HCT116 (cell line): ENCODE measurements around the gene PREX1. TPM values are rescaled to one million over a fixed set of nuclear protein-coding genes. Genes with fewer than 3 reads are reported as not detected.

Source experiments
- ATAC-seq: fragments of 200-7000 bp; cut with Tn5 transposase; 2 replicates; pipeline ENCODE4 v1.9.1; 2020; ENCODE audit warnings: mild to moderate bottlenecking, moderate library complexity
- BruUV-seq: library from RNA; stranded (reverse); fragments of 400-500 nt; replicated peaks from 2 replicates; lab custom pipeline; 2021; lab: Mats Ljungman, UMichigan
- CTCF ChIA-PET: fragments of 300-600 bp; sonication (Branson Sonifier 250); formaldehyde crosslinking; loops from one replicate; lab custom pipeline; 2021; ENCODE audit warnings: antibody characterized with exemption; lab: Charles Lee
- POLR2A ChIA-PET: fragments of 300-600, 350-600 bp; sonication (Branson Sonifier 250); formaldehyde crosslinking; loops from one replicate; lab custom pipeline; 2021; ENCODE audit warnings: antibody characterized with exemption; lab: Charles Lee
- RAD21 ChIA-PET, 2 experiments: fragments of 300-600 bp; sonication (Branson Sonifier 250); formaldehyde crosslinking; loops; one replicate each; lab custom pipeline; 2023; ENCODE audit warnings: low total read pairs in 2 of 2; ENCODE audit not compliant: uncharacterized antibody in 2 of 2, unreplicated experiment in 2 of 2, low non-redundant PET in 1 of 2; lab: Charles Lee
- DNase-seq: peaks from one replicate; pipeline ENCODE4 v3.0.0-alpha.2; 2010; ENCODE audit warnings: low read depth, low spot score
- H2AFZ ChIP-seq: fragments of 200-600 bp; shearing (Covaris generic), sonication (generic); 2 replicates; pipeline ENCODE4 v1.6.1; 2017; ENCODE audit warnings: low read depth, mixed run types, mixed read lengths, antibody characterized with exemption, low read length; ENCODE audit not compliant: poor library complexity, severe bottlenecking
- H3K27ac ChIP-seq: 2 replicates; pipeline ENCODE4 v1.5.1; 2012; ENCODE audit warnings: low read depth, low read length
- H3K27me3 ChIP-seq: fragments of 200-600 bp; sonication (generic); 2 replicates; pipeline ENCODE4 v1.6.1; 2016; ENCODE audit warnings: mixed run types, low read length, mixed read lengths; ENCODE audit not compliant: insufficient read depth
- H3K36me3 ChIP-seq, 2 experiments: fragments of 200-500 bp in 1 of 2; fragments of 200-600 bp in 1 of 2; sonication (Bioruptor generic) in 1 of 2; sonication (generic) in 1 of 2; 2 replicates each; pipeline versions ENCODE4 v1.5.1 to v1.6.1; 2014 to 2016; ENCODE audit warnings: low read length in 2 of 2, inconsistent platforms in 1 of 2, mixed read lengths in 1 of 2, mixed run types in 1 of 2; ENCODE audit not compliant: insufficient read depth in 2 of 2, control insufficient read depth in 1 of 2
- H3K4me1 ChIP-seq, 2 experiments: fragments of 200-600 bp in 1 of 2; sonication (generic) in 1 of 2; 2 replicates each; pipeline versions ENCODE4 v1.5.1 to v1.6.1; 2012 to 2017; ENCODE audit warnings: low read length in 2 of 2, inconsistent platforms in 1 of 2, mild to moderate bottlenecking in 1 of 2, mixed read lengths in 1 of 2, mixed run types in 1 of 2, moderate library complexity in 1 of 2; ENCODE audit not compliant: insufficient read depth in 2 of 2, control insufficient read depth in 1 of 2
- H3K4me2 ChIP-seq: fragments of 200-600 bp; sonication (generic); 2 replicates; pipeline ENCODE4 v1.6.1; 2017; ENCODE audit warnings: mixed run types, low read length, mixed read lengths
- H3K4me3 ChIP-seq, 2 experiments: fragments of 200-600 bp in 1 of 2; sonication (generic) in 1 of 2; replicated peaks in 1 of 2; 2 replicates each; pipeline ENCODE4 v1.5.1; 2011 to 2016; ENCODE audit warnings: low read length in 2 of 2, control low read depth in 1 of 2, low read depth in 1 of 2, mild to moderate bottlenecking in 1 of 2, mixed read lengths in 1 of 2, mixed run types in 1 of 2
- H3K79me2 ChIP-seq: fragments of 200-600 bp; sonication (generic); 2 replicates; pipeline ENCODE4 v1.6.1; 2017; ENCODE audit warnings: mild to moderate bottlenecking, mixed run types, low read length, moderate library complexity, mixed read lengths; ENCODE audit not compliant: insufficient read depth
- H3K9ac ChIP-seq: fragments of 200-600 bp; sonication (generic); 2 replicates; pipeline ENCODE4 v1.6.1; 2016; ENCODE audit warnings: low read length, mixed read lengths
- H3K9me2 ChIP-seq: fragments of 200-600 bp; sonication (generic), shearing (Covaris generic); 2 replicates; pipeline ENCODE4 v1.6.1; 2017; ENCODE audit warnings: mixed run types, mild to moderate bottlenecking, moderate library complexity; ENCODE audit not compliant: insufficient read depth
- H3K9me3 ChIP-seq, 2 experiments: fragments of 200-500 bp in 1 of 2; fragments of 200-600 bp in 1 of 2; sonication (Bioruptor generic) in 1 of 2; sonication (generic) in 1 of 2; 2 replicates each; pipeline ENCODE4 v1.6.1; 2014 to 2017; ENCODE audit warnings: low read length in 2 of 2, mixed read lengths in 2 of 2, inconsistent platforms in 1 of 2, low read depth in 1 of 2, mild to moderate bottlenecking in 1 of 2, mixed run types in 1 of 2, moderate library complexity in 1 of 2; ENCODE audit not compliant: control insufficient read depth in 1 of 2, insufficient read depth in 1 of 2
- H4K20me1 ChIP-seq: fragments of 200-600 bp; sonication (generic), shearing (Covaris generic); 2 replicates; pipeline ENCODE4 v1.6.1; 2017; ENCODE audit warnings: mixed run types, mild to moderate bottlenecking, moderate library complexity; ENCODE audit not compliant: insufficient read depth
- ATF3 ChIP-seq: IDR thresholded peaks from 2 replicates; pipeline ENCODE4 v1.6.1; 2012
- CBX3 ChIP-seq: IDR thresholded peaks from 2 replicates; pipeline ENCODE4 v1.6.1; 2012; ENCODE audit warnings: low read depth
- CEBPB ChIP-seq: IDR thresholded peaks from 2 replicates; pipeline ENCODE4 v1.6.1; 2012; ENCODE audit warnings: low read depth
- ELF1 ChIP-seq: IDR thresholded peaks from 2 replicates; pipeline ENCODE4 v1.6.1; 2012; ENCODE audit warnings: low read depth, borderline replicate concordance
- EZH2 ChIP-seq: fragments of 200-600 bp; sonication (generic); IDR thresholded peaks from 2 replicates; pipeline ENCODE4 v1.6.1; 2017; ENCODE audit warnings: antibody characterized with exemption, mixed run types
- EZH2phosphoT487 ChIP-seq: fragments of 200-600 bp; IDR thresholded peaks from 2 replicates; pipeline ENCODE4 v1.6.1; 2018; ENCODE audit warnings: antibody characterized with exemption, borderline replicate concordance
- FOSL1 ChIP-seq: IDR thresholded peaks from 2 replicates; pipeline ENCODE4 v1.6.1; 2012; ENCODE audit warnings: low read depth
- POLR2A ChIP-seq: IDR thresholded peaks from 2 replicates; pipeline ENCODE4 v1.7.0; 2011; ENCODE audit warnings: borderline replicate concordance; ENCODE audit not compliant: insufficient read depth, insufficient read length; ENCODE audit errors: extremely low read depth
- RAD21 ChIP-seq: IDR thresholded peaks from 2 replicates; pipeline ENCODE4 v1.6.1; 2012; ENCODE audit warnings: low read depth, mild to moderate bottlenecking
- SP1 ChIP-seq: IDR thresholded peaks from 2 replicates; pipeline ENCODE4 v1.6.1; 2012; ENCODE audit warnings: low read depth
- TCF7L2 ChIP-seq: IDR thresholded peaks from 2 replicates; pipeline ENCODE4 v1.7.0; 2011; ENCODE audit warnings: borderline replicate concordance, inconsistent platforms; ENCODE audit not compliant: insufficient read depth, insufficient read length; ENCODE audit errors: extremely low read depth
- ZFX ChIP-seq: fragments of 450-650 bp; IDR thresholded peaks from 2 replicates; pipeline ENCODE4 v1.6.1; 2017
- ZNF274 ChIP-seq: fragments of 200-500 bp; sonication (Bioruptor generic); IDR thresholded peaks from 2 replicates; pipeline ENCODE4 v1.6.1; 2014; ENCODE audit warnings: mild to moderate bottlenecking, low read depth, low read length, inconsistent platforms
- intact Hi-C: fragments of 100-400 bp; cut with micrococcal nuclease; formaldehyde crosslinking; loops from 2 replicates; pipeline ENCODE4 v1.10.0; 2022
- total RNA-seq: library from RNA; stranded (reverse); gene quantifications from one replicate; pipeline ENCODE4 v1.2.1, GENCODE V29; 2021; ENCODE audit not compliant: unreplicated experiment
- TF ChIP-seq, protein P1 (sequence below): IDR thresholded peaks from 2 replicates; pipeline ENCODE4 v1.6.1; 2012; ENCODE audit warnings: low read depth
- TF ChIP-seq, protein P2 (sequence below): IDR thresholded peaks from 2 replicates; pipeline ENCODE4 v1.6.1; 2012

Gene PREX1
- total RNA-seq, 1 experiment from 2014 or later: 6.1 TPM

DNA sequence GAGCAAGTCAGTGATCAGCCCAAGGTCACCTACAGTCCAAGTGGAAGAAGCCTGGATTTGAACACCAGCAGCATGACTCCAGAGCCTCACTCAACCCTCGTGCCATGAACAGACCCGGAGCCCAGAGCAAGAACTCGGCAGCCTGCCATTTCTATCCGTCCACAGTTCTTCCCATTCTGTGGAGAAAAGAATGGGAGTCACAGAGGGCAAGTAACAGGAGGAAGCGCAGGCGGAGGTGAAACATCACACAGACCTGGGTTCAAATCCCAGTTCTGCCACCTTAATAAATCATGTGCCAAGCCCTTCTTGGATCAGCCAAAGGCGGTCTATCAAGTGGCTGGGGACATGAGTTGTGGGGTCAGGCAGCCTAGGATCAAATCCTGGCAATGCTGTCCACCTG is 4.3 kb downstream of the PREX1 start:
- ATAC-seq: no peak
- Histone ChIP-seq H3K9me2 (no peaks in the 10 kb centered on the region), H3K4me2 (no peak overlapping the region), H2AFZ (no peak overlapping the region), H4K20me1 (no peaks in the 10 kb centered on the region)
- RAD21 ChIA-PET: no interaction called here
- TF ChIP-seq, protein P1, sequence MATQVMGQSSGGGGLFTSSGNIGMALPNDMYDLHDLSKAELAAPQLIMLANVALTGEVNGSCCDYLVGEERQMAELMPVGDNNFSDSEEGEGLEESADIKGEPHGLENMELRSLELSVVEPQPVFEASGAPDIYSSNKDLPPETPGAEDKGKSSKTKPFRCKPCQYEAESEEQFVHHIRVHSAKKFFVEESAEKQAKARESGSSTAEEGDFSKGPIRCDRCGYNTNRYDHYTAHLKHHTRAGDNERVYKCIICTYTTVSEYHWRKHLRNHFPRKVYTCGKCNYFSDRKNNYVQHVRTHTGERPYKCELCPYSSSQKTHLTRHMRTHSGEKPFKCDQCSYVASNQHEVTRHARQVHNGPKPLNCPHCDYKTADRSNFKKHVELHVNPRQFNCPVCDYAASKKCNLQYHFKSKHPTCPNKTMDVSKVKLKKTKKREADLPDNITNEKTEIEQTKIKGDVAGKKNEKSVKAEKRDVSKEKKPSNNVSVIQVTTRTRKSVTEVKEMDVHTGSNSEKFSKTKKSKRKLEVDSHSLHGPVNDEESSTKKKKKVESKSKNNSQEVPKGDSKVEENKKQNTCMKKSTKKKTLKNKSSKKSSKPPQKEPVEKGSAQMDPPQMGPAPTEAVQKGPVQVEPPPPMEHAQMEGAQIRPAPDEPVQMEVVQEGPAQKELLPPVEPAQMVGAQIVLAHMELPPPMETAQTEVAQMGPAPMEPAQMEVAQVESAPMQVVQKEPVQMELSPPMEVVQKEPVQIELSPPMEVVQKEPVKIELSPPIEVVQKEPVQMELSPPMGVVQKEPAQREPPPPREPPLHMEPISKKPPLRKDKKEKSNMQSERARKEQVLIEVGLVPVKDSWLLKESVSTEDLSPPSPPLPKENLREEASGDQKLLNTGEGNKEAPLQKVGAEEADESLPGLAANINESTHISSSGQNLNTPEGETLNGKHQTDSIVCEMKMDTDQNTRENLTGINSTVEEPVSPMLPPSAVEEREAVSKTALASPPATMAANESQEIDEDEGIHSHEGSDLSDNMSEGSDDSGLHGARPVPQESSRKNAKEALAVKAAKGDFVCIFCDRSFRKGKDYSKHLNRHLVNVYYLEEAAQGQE: no peak
- no peak for TF ChIP-seq TCF7L2
- no peak for TF ChIP-seq ZFX
- TF ChIP-seq, all 23 proteins: peak for 0
- H3K27me3 ChIP-seq: no peaks in the 10 kb centered on the region
- intact Hi-C loops: no loop called here
- no peak overlapping the region for H3K4me3 ChIP-seq
- peaks cover 0 to 4% of the 10 kb centered on the region in 2 experiments; a peak in 1 of 4 replicates for H3K4me1 ChIP-seq
- no peak for DNase-seq
- H3K36me3 ChIP-seq: no peaks in the 10 kb centered on the region
- ChIA-PET POLR2A (no interaction called here), CTCF (no interaction called here)
- H3K27ac ChIP-seq: no peak overlapping the region
- no peaks in the 10 kb centered on the region for H3K9me3 ChIP-seq
- BruUV-seq: no TSS peak
- no peaks in the 10 kb centered on the region for H3K79me2 ChIP-seq
- H3K9ac ChIP-seq: no peak overlapping the region

- Histone ChIP-seq H3K27me3 (no peaks in the 10 kb centered on the region), H3K4me3 (no peak overlapping the region), H3K9me3 (no peaks in the 10 kb centered on the region), H4K20me1 (no peaks in the 10 kb centered on the region), H2AFZ (no peak overlapping the region), H3K4me2 (no peak overlapping the region), H3K36me3 (no peaks in the 10 kb centered on the region), H3K79me2 (no peaks in the 10 kb centered on the region), H3K9me2 (no peaks in the 10 kb centered on the region), H3K27ac (no peak overlapping the region), H3K9ac (no peak overlapping the region), H3K4me1 (peaks cover 0 to 3% of the 10 kb centered on the region in 2 experiments; a peak in 1 of 4 replicates)
- ChIA-PET CTCF (no interaction called here), POLR2A (no interaction called here), RAD21 (no interaction called here)
- no TSS peak for BruUV-seq
- ATAC-seq (no peak), DNase-seq (no peak)
- intact Hi-C loops: no loop called here
- no peak for TF ChIP-seq SP1
- no peak for TF ChIP-seq RAD21
- no peak for TF ChIP-seq CEBPB
- no peak for TF ChIP-seq ELF1
- TF ChIP-seq EZH2: no peak
- TF ChIP-seq FOSL1: no peak
- TF ChIP-seq ATF3: no peak
- no peak for TF ChIP-seq ZNF274
- TF ChIP-seq, protein P2, sequence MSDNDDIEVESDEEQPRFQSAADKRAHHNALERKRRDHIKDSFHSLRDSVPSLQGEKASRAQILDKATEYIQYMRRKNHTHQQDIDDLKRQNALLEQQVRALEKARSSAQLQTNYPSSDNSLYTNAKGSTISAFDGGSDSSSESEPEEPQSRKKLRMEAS: no peak
- TF ChIP-seq CBX3: no peak
- TF ChIP-seq EZH2phosphoT487: no peak
- no peak for TF ChIP-seq ZFX
- no peak for TF ChIP-seq POLR2A
- no peak for TF ChIP-seq TCF7L2
Observed at GRCh38 chr20:48822879-48823385, 4.9 kb downstream of the PREX1 start.
